Tibial nerve (tissue), 3 donors: ENCODE data around the gene IPO8.

Experiments
- POLR2A ChIP-seq, 2 donors: fragments of 450-650 bp; IDR thresholded peaks; one replicate each; pipeline ENCODE4 v1.6.1; 2017; ENCODE audit warnings: antibody characterized with exemption in 2 of 2, mild to moderate bottlenecking in 2 of 2, moderate library complexity in 2 of 2
- TF ChIP-seq, protein P1 (sequence below), 5 experiments: fragments of 200-600 bp in 3 of 5; fragments of 450-650 bp in 2 of 5; sonication (generic) in 3 of 5; IDR thresholded peaks; one replicate each; pipeline ENCODE4 v1.5.1; 2016 to 2019; ENCODE audit warnings: antibody characterized with exemption in 5 of 5, mild to moderate bottlenecking in 3 of 5, moderate library complexity in 2 of 5

DNA sequence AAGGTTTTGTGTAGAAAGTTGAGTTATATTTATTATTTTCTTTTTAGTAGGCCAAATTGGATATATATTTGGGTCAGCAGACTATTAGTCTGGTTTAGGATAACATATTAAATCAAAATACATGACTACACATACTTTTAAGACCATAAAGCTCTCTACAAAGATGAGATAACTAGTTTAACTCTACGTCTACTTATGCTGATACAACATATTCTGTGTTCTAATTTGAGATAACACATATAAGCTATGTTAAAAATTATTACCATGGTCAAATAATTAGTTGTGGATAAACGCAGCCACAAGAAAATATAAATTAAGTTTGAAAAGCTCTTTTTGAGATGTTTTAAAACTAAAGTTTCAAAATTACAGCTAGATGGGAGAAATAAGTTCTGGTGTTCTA is 55.3 kb downstream of the IPO8 start:
- TF ChIP-seq POLR2A (IDR thresholded peaks at IDR 0.05), result no peak
- TF ChIP-seq, protein P1, sequence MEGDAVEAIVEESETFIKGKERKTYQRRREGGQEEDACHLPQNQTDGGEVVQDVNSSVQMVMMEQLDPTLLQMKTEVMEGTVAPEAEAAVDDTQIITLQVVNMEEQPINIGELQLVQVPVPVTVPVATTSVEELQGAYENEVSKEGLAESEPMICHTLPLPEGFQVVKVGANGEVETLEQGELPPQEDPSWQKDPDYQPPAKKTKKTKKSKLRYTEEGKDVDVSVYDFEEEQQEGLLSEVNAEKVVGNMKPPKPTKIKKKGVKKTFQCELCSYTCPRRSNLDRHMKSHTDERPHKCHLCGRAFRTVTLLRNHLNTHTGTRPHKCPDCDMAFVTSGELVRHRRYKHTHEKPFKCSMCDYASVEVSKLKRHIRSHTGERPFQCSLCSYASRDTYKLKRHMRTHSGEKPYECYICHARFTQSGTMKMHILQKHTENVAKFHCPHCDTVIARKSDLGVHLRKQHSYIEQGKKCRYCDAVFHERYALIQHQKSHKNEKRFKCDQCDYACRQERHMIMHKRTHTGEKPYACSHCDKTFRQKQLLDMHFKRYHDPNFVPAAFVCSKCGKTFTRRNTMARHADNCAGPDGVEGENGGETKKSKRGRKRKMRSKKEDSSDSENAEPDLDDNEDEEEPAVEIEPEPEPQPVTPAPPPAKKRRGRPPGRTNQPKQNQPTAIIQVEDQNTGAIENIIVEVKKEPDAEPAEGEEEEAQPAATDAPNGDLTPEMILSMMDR (IDR thresholded peaks at IDR 0.05), result no peak
